Smooth muscle cell (in vitro differentiated cells): Measurements from ENCODE around the gene TXNDC15. TPM values are rescaled to one million over a fixed set of nuclear protein-coding genes. Genes with fewer than 3 reads are reported as not detected.
"Not testable (repeated sequence)": the region's sequence is repeated elsewhere in the genome, so short reads cannot be mapped to it uniquely, and the experiment has no call there.

Experiments used
- DNase-seq: peaks from one replicate; lab custom pipeline; 2025; ENCODE audit not compliant: unreplicated experiment; lab: John Stamatoyannopoulos, UW
- H2AFZ ChIP-seq: fragments of 200-600 bp; sonication (generic); 2 replicates; pipeline ENCODE4 v1.6.0; 2016; ENCODE audit warnings: antibody characterized with exemption, low read depth, mild to moderate bottlenecking
- H3F3A ChIP-seq: fragments of 200-600 bp; sonication (generic); 2 replicates; pipeline ENCODE4 v1.6.0; 2017; ENCODE audit warnings: antibody characterized with exemption, low read depth
- H3K27ac ChIP-seq: fragments of 200-600 bp; sonication (generic); 2 replicates; pipeline ENCODE4 v1.5.1; 2016; ENCODE audit warnings: low read depth, mild to moderate bottlenecking
- H3K27me3 ChIP-seq: fragments of 200-600 bp; sonication (generic); 2 replicates; pipeline ENCODE4 v1.6.1; 2016; ENCODE audit warnings: low read depth, mild to moderate bottlenecking
- H3K36me3 ChIP-seq: fragments of 200-600 bp; sonication (generic); 2 replicates; pipeline ENCODE4 v1.5.1; 2016; ENCODE audit warnings: low read depth
- H3K4me1 ChIP-seq: fragments of 200-600 bp; sonication (generic); 2 replicates; pipeline ENCODE4 v1.5.1; 2016; ENCODE audit warnings: low read depth
- H3K4me2 ChIP-seq: fragments of 200-600 bp; sonication (generic); 2 replicates; pipeline ENCODE4 v1.6.0; 2016; ENCODE audit warnings: mild to moderate bottlenecking
- H3K4me3 ChIP-seq: fragments of 200-600 bp; sonication (generic); 2 replicates; pipeline ENCODE4 v1.5.1; 2016; ENCODE audit warnings: mild to moderate bottlenecking
- H3K79me2 ChIP-seq: fragments of 200-600 bp; sonication (generic); 2 replicates; pipeline ENCODE4 v1.6.0; 2016; ENCODE audit warnings: low read depth, mild to moderate bottlenecking
- H3K9ac ChIP-seq: fragments of 200-600 bp; sonication (generic); 2 replicates; pipeline ENCODE4 v1.6.0; 2016; ENCODE audit warnings: low read depth
- H3K9me3 ChIP-seq: fragments of 200-600 bp; sonication (generic); replicated peaks from 2 replicates; pipeline ENCODE4 v1.5.1; 2016; ENCODE audit warnings: low read depth
- H4K20me1 ChIP-seq: fragments of 200-600 bp; sonication (generic); 2 replicates; pipeline ENCODE4 v1.6.0; 2016; ENCODE audit warnings: low read depth
- WGBS: methylation state at CpG from one replicate; pipeline ENCODE4 v1.1.7; 2016; ENCODE audit warnings: low lambda C conversion rate; 5-methylcytosine and 5-hydroxymethylcytosine counted together
- polyA plus RNA-seq: library from polyadenylated mRNA; unstranded; fragments of >200 nt; fragmentation: Nextera tagmentation; extraction: Ambion mirVana; gene quantifications from 2 replicates; pipeline ENCODE4 v1.2.1, GENCODE V29; 2016
- total RNA-seq: library from RNA; depleted of rRNA; stranded (reverse); fragments of >200 nt; gene quantifications from 2 replicates; pipeline ENCODE4 v1.2.3, GENCODE V29; 2014
- TF ChIP-seq, protein P1 (sequence below): fragments of 200-600 bp; sonication (generic); IDR thresholded peaks from 2 replicates; pipeline ENCODE4 v1.5.1; 2017; ENCODE audit warnings: borderline replicate concordance, mild to moderate bottlenecking, antibody characterized with exemption; ENCODE audit not compliant: insufficient read depth, poor library complexity, severe bottlenecking

TXNDC15 gene
- total and polyA plus RNA-seq, 2 experiments from 2014 or later: 70.8 to 118 TPM

DNA sequence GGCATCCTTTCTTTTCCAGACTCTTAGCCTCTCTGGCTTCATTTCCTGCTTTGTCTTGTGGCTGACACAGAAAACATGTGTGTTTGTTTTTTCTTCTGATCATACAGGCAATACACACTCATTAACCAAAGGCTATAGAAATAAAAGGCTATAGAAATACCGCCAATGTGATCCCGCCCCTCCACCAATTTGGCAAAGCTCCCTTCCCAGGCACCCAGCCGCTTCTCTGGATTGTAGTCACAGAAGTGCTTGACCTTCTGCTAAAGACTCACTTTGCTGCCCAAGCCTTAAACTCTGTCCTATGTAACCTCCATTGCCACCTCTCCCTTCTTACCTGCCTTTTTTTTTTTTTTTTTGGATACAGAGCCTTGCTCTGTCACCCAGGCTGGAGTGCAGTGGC is 5.3 kb downstream of the TXNDC15 start:
- Histone ChIP-seq H3F3A (peaks cover 14% of the 10 kb centered on the region), H2AFZ (no peak overlapping the region), H3K27me3 (no peaks in the 10 kb centered on the region), H3K27ac (no peak overlapping the region), H3K4me2 (no peak overlapping the region), H3K36me3 (no peaks in the 10 kb centered on the region), H3K9ac (no peak overlapping the region), H3K4me1 (no peaks in the 10 kb centered on the region), H3K79me2 (peaks cover 70% of the 10 kb centered on the region), H4K20me1 (peaks cover 35% of the 10 kb centered on the region), H3K4me3 (no peak overlapping the region), H3K9me3 (no peaks in the 10 kb centered on the region)
- no peak for DNase-seq
- TF ChIP-seq, protein P1, sequence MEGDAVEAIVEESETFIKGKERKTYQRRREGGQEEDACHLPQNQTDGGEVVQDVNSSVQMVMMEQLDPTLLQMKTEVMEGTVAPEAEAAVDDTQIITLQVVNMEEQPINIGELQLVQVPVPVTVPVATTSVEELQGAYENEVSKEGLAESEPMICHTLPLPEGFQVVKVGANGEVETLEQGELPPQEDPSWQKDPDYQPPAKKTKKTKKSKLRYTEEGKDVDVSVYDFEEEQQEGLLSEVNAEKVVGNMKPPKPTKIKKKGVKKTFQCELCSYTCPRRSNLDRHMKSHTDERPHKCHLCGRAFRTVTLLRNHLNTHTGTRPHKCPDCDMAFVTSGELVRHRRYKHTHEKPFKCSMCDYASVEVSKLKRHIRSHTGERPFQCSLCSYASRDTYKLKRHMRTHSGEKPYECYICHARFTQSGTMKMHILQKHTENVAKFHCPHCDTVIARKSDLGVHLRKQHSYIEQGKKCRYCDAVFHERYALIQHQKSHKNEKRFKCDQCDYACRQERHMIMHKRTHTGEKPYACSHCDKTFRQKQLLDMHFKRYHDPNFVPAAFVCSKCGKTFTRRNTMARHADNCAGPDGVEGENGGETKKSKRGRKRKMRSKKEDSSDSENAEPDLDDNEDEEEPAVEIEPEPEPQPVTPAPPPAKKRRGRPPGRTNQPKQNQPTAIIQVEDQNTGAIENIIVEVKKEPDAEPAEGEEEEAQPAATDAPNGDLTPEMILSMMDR: no peak
- 97% methylated on average over 3 of the region's 3 CpGs for WGBS

DNA sequence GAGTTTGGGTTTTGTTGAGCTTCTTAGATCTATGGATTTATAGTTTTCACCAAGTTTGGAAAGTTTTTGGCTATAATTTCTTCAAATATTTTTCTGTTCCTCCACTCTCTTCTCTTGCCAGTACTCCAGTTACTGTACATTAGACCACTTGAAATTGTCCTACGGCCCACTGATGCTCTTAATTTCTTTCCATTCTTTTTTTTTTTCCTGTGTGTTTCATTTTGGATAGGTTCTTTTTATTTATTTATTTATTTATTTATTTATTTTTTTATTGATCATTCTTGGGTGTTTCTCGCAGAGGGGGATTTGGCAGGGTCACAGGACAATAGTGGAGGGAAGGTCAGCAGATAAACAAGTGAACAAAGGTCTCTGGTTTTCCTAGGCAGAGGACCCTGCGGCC is 6.8 kb downstream of the TXNDC15 start:
- not testable (repeated sequence) for DNase-seq, H3K9me3 ChIP-seq, H3K27me3 ChIP-seq, H3K4me1 ChIP-seq, H3K4me3 ChIP-seq, H3K4me2 ChIP-seq, H3K27ac ChIP-seq, H2AFZ ChIP-seq, H3K9ac ChIP-seq, H3K36me3 ChIP-seq, H3F3A ChIP-seq
- 81% methylated on average over 2 of the region's 3 CpGs for WGBS
- Histone ChIP-seq H4K20me1 (peaks cover 50% of the 10 kb centered on the region), H3K79me2 (peaks cover 80% of the 10 kb centered on the region)

DNA sequence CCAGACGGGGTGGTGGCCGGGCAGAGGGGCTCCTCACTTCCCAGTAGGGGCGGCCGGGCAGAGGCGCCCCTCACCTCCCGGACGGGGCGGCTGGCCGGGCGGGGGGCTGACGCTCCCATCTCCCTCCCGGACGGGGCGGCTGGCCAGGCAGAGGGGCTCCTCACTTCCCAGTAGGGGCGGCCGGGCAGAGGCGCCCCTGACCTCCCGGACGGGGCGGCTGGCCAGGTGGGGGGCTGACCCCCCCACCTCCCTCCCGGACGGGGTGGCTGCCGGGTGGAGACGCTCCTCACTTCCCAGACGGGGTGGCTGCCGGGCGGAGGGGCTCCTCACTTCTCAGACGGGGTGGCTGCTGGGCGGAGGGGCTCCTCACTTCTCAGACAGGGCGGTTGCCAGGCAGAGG is 7.5 kb downstream of the TXNDC15 start:
- not testable (repeated sequence) for H3K4me1 ChIP-seq, H3K9me3 ChIP-seq, H3K27ac ChIP-seq, H3K9ac ChIP-seq, H3K4me2 ChIP-seq, H2AFZ ChIP-seq, H3K36me3 ChIP-seq, H3K27me3 ChIP-seq, H3F3A ChIP-seq, H3K4me3 ChIP-seq, DNase-seq
- H3K79me2 ChIP-seq: peaks cover 80% of the 10 kb centered on the region
- peaks cover 57% of the 10 kb centered on the region for H4K20me1 ChIP-seq
- no CpG with 5 or more reads among the region's 30 CpGs for WGBS

DNA sequence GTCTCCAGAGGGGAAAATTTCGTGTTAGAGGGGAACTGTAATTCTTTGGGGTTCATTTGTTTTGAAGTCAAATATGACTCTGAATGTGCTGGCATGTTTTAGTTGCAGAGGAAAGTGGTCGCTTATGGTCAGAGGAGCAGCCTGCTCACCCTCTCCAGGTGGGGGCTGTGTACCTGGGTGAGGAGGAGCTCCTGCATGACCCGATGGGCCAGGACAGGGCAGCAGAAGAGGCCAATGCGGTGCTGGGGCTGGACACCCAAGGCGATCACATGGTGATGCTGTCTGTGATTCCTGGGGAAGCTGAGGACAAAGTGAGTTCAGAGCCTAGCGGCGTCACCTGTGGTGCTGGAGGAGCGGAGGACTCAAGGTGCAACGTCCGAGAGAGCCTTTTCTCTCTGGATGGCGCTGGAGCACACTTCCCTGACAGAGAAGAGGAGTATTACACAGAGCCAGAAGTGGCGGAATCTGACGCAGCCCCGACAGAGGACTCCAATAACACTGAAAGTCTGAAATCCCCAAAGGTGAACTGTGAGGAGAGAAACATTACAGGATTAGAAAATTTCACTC is 13.5 kb downstream of the TXNDC15 start:
- H3K27me3 ChIP-seq: no peaks in the 10 kb centered on the region
- no peak overlapping the region for H3K27ac ChIP-seq
- H3F3A ChIP-seq: no peaks in the 10 kb centered on the region
- H4K20me1 ChIP-seq: peaks cover 61% of the 10 kb centered on the region
- no peaks in the 10 kb centered on the region for H3K36me3 ChIP-seq
- no peak overlapping the region for H3K9ac ChIP-seq
- H3K4me1 ChIP-seq: no peaks in the 10 kb centered on the region
- H2AFZ ChIP-seq: no peak overlapping the region
- TF ChIP-seq, protein P1: no peak
- H3K79me2 ChIP-seq: peaks cover 64% of the 10 kb centered on the region
- no peak for DNase-seq
- WGBS: 91% methylated on average over 14 of the region's 14 CpGs
- no peaks in the 10 kb centered on the region for H3K9me3 ChIP-seq
- no peak overlapping the region for H3K4me3 ChIP-seq
- H3K4me2 ChIP-seq: no peak overlapping the region

DNA sequence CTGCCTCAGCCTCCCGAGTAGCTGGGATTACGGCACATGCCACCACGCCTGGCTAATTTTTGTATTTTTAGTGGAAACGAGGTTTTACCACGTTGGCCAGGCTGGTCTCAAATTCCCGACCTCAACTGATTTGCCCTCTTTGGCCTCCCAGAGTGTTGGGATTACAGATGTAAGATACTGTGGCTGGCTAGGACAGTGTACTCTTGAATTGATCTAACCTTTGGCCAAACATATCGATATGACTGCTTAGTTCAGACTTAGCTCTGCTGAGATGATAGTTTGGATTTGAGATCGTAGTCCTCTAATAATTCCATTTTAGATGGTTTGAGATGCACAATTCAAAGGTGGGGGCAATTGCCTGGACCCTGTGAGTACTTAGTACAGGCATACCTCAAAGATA is 15.2 kb downstream of the TXNDC15 start:
- H2AFZ ChIP-seq: no peak overlapping the region
- DNase-seq: no peak
- H3K27ac ChIP-seq: no peak overlapping the region
- H3K79me2 ChIP-seq: peaks cover 48% of the 10 kb centered on the region
- H3K9me3 ChIP-seq: no peaks in the 10 kb centered on the region
- TF ChIP-seq, protein P1: no peak
- no peak overlapping the region for H3K4me2 ChIP-seq
- no peaks in the 10 kb centered on the region for H3K27me3 ChIP-seq
- H3K36me3 ChIP-seq: no peaks in the 10 kb centered on the region
- no peaks in the 10 kb centered on the region for H3F3A ChIP-seq
- H3K4me3 ChIP-seq: no peak overlapping the region
- 97% methylated on average over 8 of the region's 8 CpGs for WGBS
- peaks cover 53% of the 10 kb centered on the region for H4K20me1 ChIP-seq
- no peaks in the 10 kb centered on the region for H3K4me1 ChIP-seq
- no peak overlapping the region for H3K9ac ChIP-seq
